HG03280 (cell line): ENCODE measurements around the gene MCUB.
A peak's percentile ranks its signal among the peaks of the same experiment; 100 is the strongest.
"Not testable (repeated sequence)": the region's sequence is repeated elsewhere in the genome, so short reads cannot be mapped to it uniquely, and the experiment has no call there.

Source experiments
- ATAC-seq: cut with Tn5 transposase; IDR thresholded peaks from one replicate; pipeline ENCODE4 v1.9.1; 2021; ENCODE audit warnings: mild to moderate bottlenecking, moderate library complexity; ENCODE audit not compliant: unreplicated experiment

MCUB gene

GRCh38 chr4:109578846-109579245, 18.8 kb downstream of the MCUB start:
- ATAC-seq, result no peak

- not testable (repeated sequence) for ATAC-seq
Measured at GRCh38 chr4:109579997-109580396, 20.0 kb downstream of the MCUB start.

GRCh38 chr4:109588176-109588575, 28.1 kb downstream of the MCUB start:
- peak; percentile 98 for ATAC-seq

GRCh38 chr4:109589119-109589518, 29.1 kb downstream of the MCUB start:
- ATAC-seq, result no peak

GRCh38 chr4:109589605-109590004, 29.6 kb downstream of the MCUB start:
- ATAC-seq, result no peak

- ATAC-seq, result no peak
Measured at GRCh38 chr4:109590905-109591304, 30.9 kb downstream of the MCUB start.

- ATAC-seq, result no peak
Measured at GRCh38 chr4:109592367-109592766, 32.3 kb downstream of the MCUB start.

GRCh38 chr4:109595123-109595522, 35.1 kb downstream of the MCUB start:
- ATAC-seq, result not testable (repeated sequence)

- ATAC-seq, result not testable (repeated sequence)
Measured at GRCh38 chr4:109596420-109597085, 36.5 kb downstream of the MCUB start.

GRCh38 chr4:109599046-109599652, 39.1 kb downstream of the MCUB start:
- ATAC-seq, result no peak

- no peak for ATAC-seq
Measured at GRCh38 chr4:109600431-109600830, 40.4 kb downstream of the MCUB start.

GRCh38 chr4:109601336-109601735, 41.3 kb downstream of the MCUB start:
- ATAC-seq, result no peak

GRCh38 chr4:109607976-109608375, 47.9 kb downstream of the MCUB start:
- no peak for ATAC-seq

GRCh38 chr4:109608879-109609278, 48.8 kb downstream of the MCUB start:
- ATAC-seq, result no peak

GRCh38 chr4:109609431-109609830, 49.4 kb downstream of the MCUB start:
- no peak for ATAC-seq

- ATAC-seq, result no peak
Measured at GRCh38 chr4:109610489-109610888, 50.4 kb downstream of the MCUB start.

GRCh38 chr4:109611045-109611646, 51.1 kb downstream of the MCUB start:
- ATAC-seq, result no peak

- ATAC-seq, result no peak
Measured at GRCh38 chr4:109614015-109614414, 54.0 kb downstream of the MCUB start.

GRCh38 chr4:109614466-109614865, 54.4 kb downstream of the MCUB start:
- no peak for ATAC-seq

- ATAC-seq, result no peak
Measured at GRCh38 chr4:109615742-109616141, 55.7 kb downstream of the MCUB start.

GRCh38 chr4:109616243-109616642, 56.2 kb downstream of the MCUB start:
- no peak for ATAC-seq

- no peak for ATAC-seq
Measured at GRCh38 chr4:109622626-109623025, 62.6 kb downstream of the MCUB start.
